ENCODE measurements around the gene AFDN.

The AFDN gene

GRCh38 chr6:167863897-167864296 lies 37.2 kb downstream of the AFDN start:
- no peak for DNase-seq (ENCODE audit: low read depth in 2 of 2)
- TF ChIP-seq, protein P1, sequence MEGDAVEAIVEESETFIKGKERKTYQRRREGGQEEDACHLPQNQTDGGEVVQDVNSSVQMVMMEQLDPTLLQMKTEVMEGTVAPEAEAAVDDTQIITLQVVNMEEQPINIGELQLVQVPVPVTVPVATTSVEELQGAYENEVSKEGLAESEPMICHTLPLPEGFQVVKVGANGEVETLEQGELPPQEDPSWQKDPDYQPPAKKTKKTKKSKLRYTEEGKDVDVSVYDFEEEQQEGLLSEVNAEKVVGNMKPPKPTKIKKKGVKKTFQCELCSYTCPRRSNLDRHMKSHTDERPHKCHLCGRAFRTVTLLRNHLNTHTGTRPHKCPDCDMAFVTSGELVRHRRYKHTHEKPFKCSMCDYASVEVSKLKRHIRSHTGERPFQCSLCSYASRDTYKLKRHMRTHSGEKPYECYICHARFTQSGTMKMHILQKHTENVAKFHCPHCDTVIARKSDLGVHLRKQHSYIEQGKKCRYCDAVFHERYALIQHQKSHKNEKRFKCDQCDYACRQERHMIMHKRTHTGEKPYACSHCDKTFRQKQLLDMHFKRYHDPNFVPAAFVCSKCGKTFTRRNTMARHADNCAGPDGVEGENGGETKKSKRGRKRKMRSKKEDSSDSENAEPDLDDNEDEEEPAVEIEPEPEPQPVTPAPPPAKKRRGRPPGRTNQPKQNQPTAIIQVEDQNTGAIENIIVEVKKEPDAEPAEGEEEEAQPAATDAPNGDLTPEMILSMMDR (IDR thresholded peaks at IDR 0.05; ENCODE audit: low read depth, low read length), result no peak
- no peak overlapping the region for H3K4me3 ChIP-seq (replicated peaks in 1 of 2; ENCODE audit: low read depth in 2 of 2, low read length in 2 of 2)

DNA sequence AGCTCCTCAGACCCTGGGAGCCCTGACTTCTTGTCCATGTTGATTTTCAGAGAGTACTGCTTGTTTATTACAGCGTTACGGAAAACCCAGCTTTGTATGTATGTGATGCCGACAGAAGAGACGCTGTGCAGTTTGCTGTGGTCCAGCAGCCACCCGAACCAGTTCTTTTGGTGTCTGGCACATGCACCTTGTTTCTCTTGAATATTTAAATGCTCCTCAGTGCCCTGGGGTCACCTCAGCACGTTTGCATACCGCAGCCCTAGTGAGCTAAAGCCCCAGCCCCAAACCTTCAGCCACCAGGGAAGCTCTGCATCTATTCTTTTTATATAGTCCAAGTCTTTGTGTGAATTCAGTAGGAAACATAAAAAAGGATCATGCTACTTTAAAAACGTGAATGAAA lies 39.9 kb downstream of the AFDN start:
- TF ChIP-seq, protein P1 (IDR thresholded peaks at IDR 0.05; ENCODE audit: low read depth, low read length), result no peak
- DNase-seq (ENCODE audit: low read depth in 2 of 2), result no peak
- H3K4me3 ChIP-seq (replicated peaks in 1 of 2; ENCODE audit: low read depth in 2 of 2, low read length in 2 of 2), result no peak overlapping the region

DNA sequence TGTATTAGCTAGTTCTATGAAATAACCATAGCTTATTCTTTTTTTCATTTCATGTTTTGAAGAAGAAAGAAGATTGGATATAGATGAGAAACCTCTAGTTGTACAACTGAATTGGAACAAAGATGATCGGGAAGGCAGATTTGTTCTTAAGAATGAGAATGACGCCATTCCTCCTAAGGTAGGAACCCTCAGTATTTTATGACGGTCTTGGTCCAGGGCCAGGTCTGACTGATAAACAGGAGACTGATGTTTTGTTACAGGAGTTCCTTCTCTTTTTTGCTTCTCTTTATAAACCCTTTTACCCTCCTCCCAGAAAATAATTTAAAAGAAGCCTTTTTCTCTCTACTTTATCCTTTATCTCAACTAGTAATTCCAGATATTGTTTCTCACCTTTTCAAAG lies 43.6 kb downstream of the AFDN start:
- TF ChIP-seq, protein P1 (IDR thresholded peaks at IDR 0.05; ENCODE audit: low read depth, low read length), result no peak
- no peak overlapping the region for H3K4me3 ChIP-seq (replicated peaks in 1 of 2; ENCODE audit: low read depth in 2 of 2, low read length in 2 of 2)
- DNase-seq (ENCODE audit: low read depth in 2 of 2), result no peak

DNA sequence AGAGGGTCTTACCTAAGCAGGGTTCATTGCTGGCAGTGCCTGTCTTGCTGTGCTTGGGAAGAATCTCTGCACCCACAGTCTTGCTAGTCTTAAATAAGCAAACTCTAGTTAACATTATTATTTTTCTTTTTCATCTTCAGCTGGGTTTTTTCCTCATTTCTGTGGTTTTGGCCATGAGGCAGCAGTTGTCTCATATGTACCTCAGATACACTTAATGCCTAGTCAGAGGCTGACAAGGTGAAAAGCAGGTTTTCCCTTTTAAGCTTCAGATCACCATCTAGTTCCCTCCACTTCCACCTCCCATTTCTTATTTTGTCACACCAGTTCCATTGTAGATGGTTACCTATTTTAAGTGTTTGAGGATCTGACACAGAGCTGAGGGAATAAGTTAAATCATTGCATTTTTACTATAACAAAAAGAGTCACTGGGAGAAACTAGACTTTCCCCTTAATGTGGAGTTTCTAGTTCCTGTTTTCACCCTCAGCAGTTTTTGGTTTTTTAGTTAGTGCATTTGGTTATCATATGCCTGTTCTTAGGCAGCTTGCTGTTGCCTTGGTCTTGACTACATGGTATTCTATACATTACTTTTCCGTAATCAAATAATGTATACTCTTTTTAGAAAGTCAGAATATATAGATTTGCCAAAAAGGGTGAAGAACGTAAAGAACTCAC lies 46.0 kb downstream of the AFDN start:
- TF ChIP-seq, protein P1 (IDR thresholded peaks at IDR 0.05; ENCODE audit: low read depth, low read length), result no peak
- DNase-seq (ENCODE audit: low read depth in 2 of 2), result peak in 1 of 2 donors; percentile 17
- H3K4me3 ChIP-seq (replicated peaks in 1 of 2; ENCODE audit: low read depth in 2 of 2, low read length in 2 of 2), result no peak overlapping the region

GRCh38 chr6:167877994-167878779 lies 51.5 kb downstream of the AFDN start:
- TF ChIP-seq, protein P1 (IDR thresholded peaks at IDR 0.05; ENCODE audit: low read depth, low read length), result no peak
- H3K4me3 ChIP-seq (replicated peaks in 1 of 2; ENCODE audit: low read depth in 2 of 2, low read length in 2 of 2), result no peak overlapping the region
- no peak for DNase-seq (ENCODE audit: low read depth in 2 of 2)

- no peak overlapping the region for H3K4me3 ChIP-seq (replicated peaks in 1 of 2; ENCODE audit: low read depth in 2 of 2, low read length in 2 of 2)
- TF ChIP-seq, protein P1 (IDR thresholded peaks at IDR 0.05; ENCODE audit: low read depth, low read length), result no peak
- DNase-seq (ENCODE audit: low read depth in 2 of 2), result no peak
Measured at GRCh38 chr6:167879612-167880011, 52.9 kb downstream of the AFDN start.
